ENCODE results near the gene METTL16. TPM values are rescaled to one million over a fixed set of nuclear protein-coding genes. Genes with fewer than 3 reads are reported as not detected.

METTL16 gene
- total RNA-seq, 4 donors from 2014 or later: 16.1 to 141 (median 19.8) TPM

GRCh38 chr17:2368359-2368758, 143.3 kb downstream of the METTL16 start:
- DNase-seq: no peak
- H3K4me1 ChIP-seq: peaks cover 0 to 3% (median 1%) of the 10 kb centered on the region in 4 donors
- H3K4me3 ChIP-seq: no peak overlapping the region
- H3K9me3 ChIP-seq: no peaks in the 10 kb centered on the region
- no peaks in the 10 kb centered on the region for H3K27me3 ChIP-seq
- no peak overlapping the region for H3K27ac ChIP-seq
- 81% methylated on average over 8 of the region's 8 CpGs; no CpG with 5 or more reads in 1 of the 2 donors for WGBS, 2 donors (ENCODE audit: low coverage in 1 of 2)
- in situ Hi-C loops (cut with MboI; ENCODE audit: low pct_ligation_motif_present in 1 of 4, low pct_unique_long_range_greater_than_20kb in 1 of 4, low sequenced_read_pairs in 3 of 4) (loop anchor here in 1 of 4 donors (5.0 kb wide), 1 partner anchor 54 kb away; no protein-coding TSS in a partner anchor), intact Hi-C loops (cut with DNase I; ENCODE audit: low total_unique reads) (no loop called here)
- no peak for TF ChIP-seq EP300 (IDR thresholded peaks at IDR 0.05; ENCODE audit: low read depth)
- TF ChIP-seq POLR2AphosphoS5 (IDR thresholded peaks at IDR 0.05): no peak
- no peaks in the 10 kb centered on the region for H3K36me3 ChIP-seq

GRCh38 chr17:2366747-2367494, 144.8 kb downstream of the METTL16 start:
- DNase-seq: no peak
- Histone ChIP-seq H3K27me3 (no peaks in the 10 kb centered on the region), H3K4me1 (peaks cover 0 to 3% (median 1%) of the 10 kb centered on the region in 4 donors), H3K9me3 (no peaks in the 10 kb centered on the region), H3K36me3 (no peaks in the 10 kb centered on the region), H3K4me3 (no peak overlapping the region), H3K27ac (no peak overlapping the region)
- TF ChIP-seq POLR2A (IDR thresholded peaks at IDR 0.05) (no peak), EP300 (IDR thresholded peaks at IDR 0.05; ENCODE audit: low read depth) (no peak), POLR2AphosphoS5 (IDR thresholded peaks at IDR 0.05) (no peak), CTCF (IDR thresholded peaks at IDR 0.05) (no peak)
- in situ Hi-C loops (cut with MboI; ENCODE audit: low pct_ligation_motif_present in 1 of 4, low pct_unique_long_range_greater_than_20kb in 1 of 4, low sequenced_read_pairs in 3 of 4) (loop anchor here in 1 of 4 donors (5.0 kb wide), 1 partner anchor 55 kb away; no protein-coding TSS in a partner anchor), intact Hi-C loops (cut with DNase I; ENCODE audit: low total_unique reads) (no loop called here)
- 91 to 94% methylated on average over 4 to 26 of the region's 26 CpGs for WGBS, 2 donors (ENCODE audit: low coverage in 1 of 2)

Small RNA genes within 50 kb of the gene (small RNA-seq; reads per million reads assigned to genes)
- 0 reads per million in 4 donors for gene AC006435.3
- 0 reads per million in 4 donors for gene AC006435.4
- 0 reads per million in 4 donors for gene AC006435.5

Other genes with a start within 250 kb of the METTL16 start
- 100 to 1,000 TPM in 1 of 4 donors, 10 to 100 TPM in 3; 28.6 to 112 (median 39.1) TPM for gene SMG6, start 208.1 kb downstream of the METTL16 start, total RNA-seq
- gene SRR, start 207.9 kb downstream of the METTL16 start, total RNA-seq: 10 to 100 TPM in 2 of 4 donors, under 1 TPM in 1, not detected in 1; 0.40 to 23.1 (median 12.1) TPM
- gene TSR1, start 175.4 kb downstream of the METTL16 start, total RNA-seq: 10 to 100 TPM in 2 of 4 donors, 1 to 10 TPM in 2; 3.0 to 18.9 (median 14.4) TPM
- 100 to 1,000 TPM in 1 of 4 donors, 10 to 100 TPM in 3; 41.0 to 148 (median 70.0) TPM for gene SGSM2, start 174.4 kb downstream of the METTL16 start, total RNA-seq
- gene MNT, start 110.8 kb downstream of the METTL16 start, total RNA-seq: 10 to 100 TPM; 13.7 to 27.7 (median 20.9) TPM
- 100 to 1,000 TPM in 2 of 4 donors, 10 to 100 TPM in 2; 24.1 to 145 (median 98.8) TPM for gene PAFAH1B1, start 81.8 kb upstream of the METTL16 start, total RNA-seq
- 1,000 to 10,000 TPM in 1 of 4 donors, 100 to 1,000 TPM in 3; 127 to 1,072 (median 208) TPM for gene CLUH, start 199.9 kb upstream of the METTL16 start, total RNA-seq
- under 1 TPM in 3 of 4 donors, not detected in 1; 0.48 to 0.82 (median 0.75) TPM for gene CCDC92B, start 237.8 kb upstream of the METTL16 start, total RNA-seq